ENCODE measurements around the gene TEX2. TPM values are rescaled to one million over a fixed set of nuclear protein-coding genes. Genes with fewer than 3 reads are reported as not detected.

The TEX2 gene
- polyA plus RNA-seq, 1 donor (not counting 4 experiments of a cell fraction or from before 2014, with no cell fraction given): 44.4 TPM

GRCh38 chr17:64278614-64279013 is 15.6 kb upstream of the TEX2 start:
- DNase-seq (ENCODE audit: low read depth, low spot score): no peak
- Histone ChIP-seq H3K4me3 (ENCODE audit: control insufficient read depth in 2 of 3, extremely low read depth in 1 of 3, insufficient read depth in 2 of 3, low read depth in 1 of 3, low read length in 3 of 3) (no peak overlapping the region), H3K4me2 (ENCODE audit: control insufficient read depth, extremely low read depth, insufficient read depth, low read depth, low read length) (peak overlapping the region; percentile 13), H3K27ac (ENCODE audit: control insufficient read depth, insufficient read depth, low read length) (no peak overlapping the region), H3K79me2 (ENCODE audit: control insufficient read depth, insufficient read depth, low read length) (no peaks in the 10 kb centered on the region), H3K4me1 (ENCODE audit: control insufficient read depth, extremely low read depth, insufficient read depth, low read length) (peaks cover 13% of the 10 kb centered on the region), H3K36me3 (ENCODE audit: control insufficient read depth in 2 of 2, extremely low read depth in 1 of 2, insufficient read depth in 2 of 2, low read length in 2 of 2) (no peaks in the 10 kb centered on the region), H3K9ac (ENCODE audit: control insufficient read depth, extremely low read depth, insufficient read depth, low read length) (no peak overlapping the region), H3K9me1 (ENCODE audit: control insufficient read depth, extremely low read depth, insufficient read depth, low read length) (no peaks in the 10 kb centered on the region), H3K27me3 (ENCODE audit: control insufficient read depth, extremely low read depth, insufficient read depth, low read length) (no peaks in the 10 kb centered on the region), H3K9me3 (ENCODE audit: control insufficient read depth, low read depth, low read length) (no peaks in the 10 kb centered on the region), H2AFZ (ENCODE audit: control insufficient read depth, low read length) (no peak overlapping the region), H4K20me1 (ENCODE audit: control insufficient read depth, extremely low read depth, insufficient read depth, low read length) (no peaks in the 10 kb centered on the region)
- FAIRE-seq: peak; percentile 94
- TF ChIP-seq EZH2 (IDR thresholded peaks at IDR 0.05; ENCODE audit: low read length) (no peak), CTCF (optimal IDR thresholded peaks at IDR 0.05 in 1 of 3, IDR thresholded peaks at IDR 0.05 in 1 of 3, conservative IDR thresholded peaks at IDR 0.05 in 1 of 3; ENCODE audit: extremely low read depth in 1 of 3, insufficient read depth in 2 of 3, low read length in 3 of 3) (no peak)
- dilution Hi-C loops (cut with MboI; ENCODE audit: extremely low pct_ligation_motif_present, low sequenced_read_pairs): no loop called here

DNA sequence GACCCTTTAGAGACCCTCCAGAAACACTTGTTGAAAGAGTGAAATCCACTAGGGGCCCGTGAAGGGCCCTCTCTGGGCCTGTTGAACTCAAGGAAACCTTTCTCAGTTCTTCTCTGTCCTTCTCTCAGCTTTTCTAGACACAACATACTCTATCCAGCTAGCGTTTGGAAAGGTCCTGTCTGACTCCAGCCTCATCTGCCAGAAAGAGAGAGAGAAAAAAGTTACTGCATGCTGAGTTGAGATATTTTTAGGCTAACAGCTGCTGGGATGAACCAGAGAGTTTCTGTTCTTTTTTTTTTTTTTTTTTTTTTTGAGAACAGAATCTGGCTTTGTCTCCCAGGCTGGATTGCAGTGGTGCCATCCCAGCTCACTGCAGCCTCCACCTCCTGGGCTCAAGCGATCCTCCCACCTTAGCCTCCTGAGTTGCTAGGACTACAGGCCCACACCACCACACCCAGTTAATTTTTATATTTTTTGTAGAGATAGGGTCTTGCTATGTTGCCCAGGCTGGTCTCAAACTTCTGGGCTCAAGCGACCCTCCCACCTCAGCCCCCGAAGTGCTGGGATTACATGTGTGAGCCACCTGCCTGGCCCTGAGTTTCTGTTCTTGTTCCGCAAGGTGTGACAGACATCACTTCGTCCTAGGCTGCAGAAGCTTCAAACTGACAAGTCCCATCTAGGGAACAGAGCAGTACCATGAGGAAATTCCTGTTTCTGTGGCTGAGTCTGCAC is 14.9 kb upstream of the TEX2 start:
- H3K27ac ChIP-seq (ENCODE audit: control insufficient read depth, insufficient read depth, low read length): no peak overlapping the region
- peak overlapping the region; percentile 13 for H3K4me2 ChIP-seq (ENCODE audit: control insufficient read depth, extremely low read depth, insufficient read depth, low read depth, low read length)
- dilution Hi-C loops (cut with MboI; ENCODE audit: extremely low pct_ligation_motif_present, low sequenced_read_pairs): no loop called here
- H3K27me3 ChIP-seq (ENCODE audit: control insufficient read depth, extremely low read depth, insufficient read depth, low read length): no peaks in the 10 kb centered on the region
- H4K20me1 ChIP-seq (ENCODE audit: control insufficient read depth, extremely low read depth, insufficient read depth, low read length): no peaks in the 10 kb centered on the region
- H3K79me2 ChIP-seq (ENCODE audit: control insufficient read depth, insufficient read depth, low read length): no peaks in the 10 kb centered on the region
- H3K9ac ChIP-seq (ENCODE audit: control insufficient read depth, extremely low read depth, insufficient read depth, low read length): no peak overlapping the region
- no peak for TF ChIP-seq EZH2 (IDR thresholded peaks at IDR 0.05; ENCODE audit: low read length)
- TF ChIP-seq CTCF (optimal IDR thresholded peaks at IDR 0.05 in 1 of 3, IDR thresholded peaks at IDR 0.05 in 1 of 3, conservative IDR thresholded peaks at IDR 0.05 in 1 of 3; ENCODE audit: extremely low read depth in 1 of 3, insufficient read depth in 2 of 3, low read length in 3 of 3): no peak
- no peaks in the 10 kb centered on the region for H3K36me3 ChIP-seq (ENCODE audit: control insufficient read depth in 2 of 2, extremely low read depth in 1 of 2, insufficient read depth in 2 of 2, low read length in 2 of 2)
- DNase-seq (ENCODE audit: low read depth, low spot score): no peak
- peaks cover 13% of the 10 kb centered on the region for H3K4me1 ChIP-seq (ENCODE audit: control insufficient read depth, extremely low read depth, insufficient read depth, low read length)
- FAIRE-seq: no peak
- H3K9me1 ChIP-seq (ENCODE audit: control insufficient read depth, extremely low read depth, insufficient read depth, low read length): no peaks in the 10 kb centered on the region
- H2AFZ ChIP-seq (ENCODE audit: control insufficient read depth, low read length): no peak overlapping the region
- H3K9me3 ChIP-seq (ENCODE audit: control insufficient read depth, low read depth, low read length): no peaks in the 10 kb centered on the region
- H3K4me3 ChIP-seq (ENCODE audit: control insufficient read depth in 2 of 3, extremely low read depth in 1 of 3, insufficient read depth in 2 of 3, low read depth in 1 of 3, low read length in 3 of 3): no peak overlapping the region

All from keratinocyte (primary cell).